Neural cell (in vitro differentiated cells): ENCODE data around the gene OBI1.

ENCODE experiments used
- EP300 ChIP-seq: fragments of 450-650 bp; conservative IDR thresholded peaks from 2 replicates; pipeline ENCODE4 v1.6.1; 2014; ENCODE audit warnings: antibody characterized with exemption, mild to moderate bottlenecking, moderate library complexity; ENCODE audit not compliant: poor library complexity, severe bottlenecking
- EZH2 ChIP-seq: fragments of 200-600, 300-800 bp; shearing (Covaris generic), sonication (generic); IDR thresholded peaks from 2 replicates; pipeline ENCODE4 v1.6.1; 2014; ENCODE audit warnings: antibody characterized with exemption, low read length, borderline replicate concordance, mild to moderate bottlenecking; ENCODE audit not compliant: insufficient read depth, poor library complexity, severe bottlenecking
- MXI1 ChIP-seq: fragments of 450-650 bp; conservative IDR thresholded peaks from 2 replicates; pipeline ENCODE4 v1.6.1; 2014; ENCODE audit warnings: antibody characterized with exemption, mild to moderate bottlenecking; ENCODE audit not compliant: poor library complexity, severe bottlenecking
- POLR2AphosphoS5 ChIP-seq: IDR thresholded peaks from 2 replicates; pipeline ENCODE4 v1.6.1; 2012
- RAD21 ChIP-seq: fragments of 450-650 bp; conservative IDR thresholded peaks from 2 replicates; pipeline ENCODE4 v1.6.1; 2014; ENCODE audit warnings: antibody characterized with exemption, mild to moderate bottlenecking, moderate library complexity
- SMC3 ChIP-seq: fragments of 450-650 bp; conservative IDR thresholded peaks from 2 replicates; pipeline ENCODE4 v1.6.1; 2014; ENCODE audit warnings: antibody characterized with exemption, mild to moderate bottlenecking, moderate library complexity; ENCODE audit not compliant: poor library complexity
- TAF1 ChIP-seq: IDR thresholded peaks from 2 replicates; pipeline ENCODE4 v1.6.1; 2012; ENCODE audit warnings: low read depth
- TF ChIP-seq, protein P1 (sequence below): fragments of 450-650 bp; IDR thresholded peaks from 2 replicates; pipeline ENCODE4 v1.5.1; 2014; ENCODE audit warnings: antibody characterized with exemption, mild to moderate bottlenecking, moderate library complexity; ENCODE audit not compliant: poor library complexity, severe bottlenecking

GRCh38 chr13:78604782-78605611, 54.0 kb downstream of the OBI1 start:
- TF ChIP-seq, protein P1, sequence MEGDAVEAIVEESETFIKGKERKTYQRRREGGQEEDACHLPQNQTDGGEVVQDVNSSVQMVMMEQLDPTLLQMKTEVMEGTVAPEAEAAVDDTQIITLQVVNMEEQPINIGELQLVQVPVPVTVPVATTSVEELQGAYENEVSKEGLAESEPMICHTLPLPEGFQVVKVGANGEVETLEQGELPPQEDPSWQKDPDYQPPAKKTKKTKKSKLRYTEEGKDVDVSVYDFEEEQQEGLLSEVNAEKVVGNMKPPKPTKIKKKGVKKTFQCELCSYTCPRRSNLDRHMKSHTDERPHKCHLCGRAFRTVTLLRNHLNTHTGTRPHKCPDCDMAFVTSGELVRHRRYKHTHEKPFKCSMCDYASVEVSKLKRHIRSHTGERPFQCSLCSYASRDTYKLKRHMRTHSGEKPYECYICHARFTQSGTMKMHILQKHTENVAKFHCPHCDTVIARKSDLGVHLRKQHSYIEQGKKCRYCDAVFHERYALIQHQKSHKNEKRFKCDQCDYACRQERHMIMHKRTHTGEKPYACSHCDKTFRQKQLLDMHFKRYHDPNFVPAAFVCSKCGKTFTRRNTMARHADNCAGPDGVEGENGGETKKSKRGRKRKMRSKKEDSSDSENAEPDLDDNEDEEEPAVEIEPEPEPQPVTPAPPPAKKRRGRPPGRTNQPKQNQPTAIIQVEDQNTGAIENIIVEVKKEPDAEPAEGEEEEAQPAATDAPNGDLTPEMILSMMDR = no peak
- no peak for TF ChIP-seq RAD21
- TF ChIP-seq TAF1 = no peak
- no peak for TF ChIP-seq EZH2
- no peak for TF ChIP-seq EP300
- no peak for TF ChIP-seq POLR2AphosphoS5
- TF ChIP-seq SMC3 = no peak
- no peak for TF ChIP-seq MXI1
